DOHH2 (cell line): ENCODE results near the gene ACTA1.

ENCODE experiments used
- CTCF ChIP-seq: fragments of 200-600 bp; sonication (generic); IDR thresholded peaks from one replicate; pipeline ENCODE4 v1.5.1; 2014; ENCODE audit warnings: antibody characterized with exemption, mild to moderate bottlenecking, low read depth, low read length; ENCODE audit not compliant: poor library complexity, severe bottlenecking
- EZH2phosphoT487 ChIP-seq: fragments of 200-600 bp; sonication (generic); IDR thresholded peaks from 2 replicates; pipeline ENCODE4 v1.6.1; 2017; ENCODE audit warnings: borderline replicate concordance, mild to moderate bottlenecking, antibody characterized with exemption, low read length, moderate library complexity, mixed read lengths

DNA sequence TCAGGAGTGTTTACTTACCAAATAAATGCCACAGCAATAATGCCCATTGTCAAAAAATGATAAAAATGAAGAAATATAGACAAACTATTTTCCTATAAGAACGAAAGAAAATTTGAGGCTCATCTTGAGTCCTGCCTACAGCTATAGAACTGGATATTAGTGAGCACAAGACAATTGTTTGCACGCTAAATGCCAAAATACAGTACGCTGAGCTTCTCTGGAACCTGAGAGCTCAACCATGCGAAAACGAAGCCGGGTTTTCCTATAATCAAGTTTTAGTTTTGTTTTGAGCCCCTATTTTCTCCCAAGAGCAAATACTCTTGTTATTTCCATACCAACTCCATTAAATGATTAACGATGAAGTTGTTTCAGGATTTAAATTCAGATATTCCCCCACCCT is 49.1 kb downstream of the ACTA1 start:
- TF ChIP-seq CTCF (no peak), EZH2phosphoT487 (no peak)
